H1 (cell line): ENCODE data around the gene RAB40C. TPM values are rescaled to one million over a fixed set of nuclear protein-coding genes. Genes with fewer than 3 reads are reported as not detected.

ENCODE experiments used
- CTCF ChIA-PET: fragments of 300-600 bp; sonication (Branson Sonifier 250); formaldehyde crosslinking; loops from one replicate; lab custom pipeline; 2021; ENCODE audit not compliant: partially characterized antibody; lab: Charles Lee
- POLR2A ChIA-PET: fragments of 300-600 bp; sonication (Branson Sonifier 250); formaldehyde crosslinking; loops from one replicate; lab custom pipeline; 2021; ENCODE audit warnings: inconsistent platforms; ENCODE audit not compliant: partially characterized antibody; lab: Charles Lee
- DNase-seq, 2 experiments: peaks; one replicate each; pipeline versions ENCODE4 v3.0.0 to v3.0.0-alpha.2; 2010 to 2022; ENCODE audit warnings: low spot score in 2 of 2, low read depth in 1 of 2, mixed read lengths in 1 of 2
- FAIRE-seq: peaks from 2 replicates; lab custom pipeline; 2011; peaks lifted over from hg19 to GRCh38; lab: Jason Lieb, UNC
- H2AFZ ChIP-seq: 2 replicates; pipeline ENCODE4 v1.8.1; 2012; ENCODE audit warnings: low read length, inconsistent platforms
- H2AK5ac ChIP-seq: 2 replicates; pipeline ENCODE4 v1.6.1; 2013; ENCODE audit warnings: low read depth, low read length
- H2BK120ac ChIP-seq: replicated peaks from 2 replicates; pipeline ENCODE3; 2013; ENCODE audit warnings: low read depth, low read length, inconsistent platforms
- H2BK12ac ChIP-seq: 2 replicates; pipeline ENCODE4 v1.6.1; 2013; ENCODE audit warnings: low read depth, low read length
- H2BK15ac ChIP-seq: 2 replicates; pipeline ENCODE4 v1.6.1; 2013; ENCODE audit warnings: low read length
- H2BK20ac ChIP-seq: 2 replicates; pipeline ENCODE4 v1.6.1; 2013; ENCODE audit warnings: low read length
- H2BK5ac ChIP-seq: 2 replicates; pipeline ENCODE4 v1.6.1; 2013; ENCODE audit warnings: low read depth, low read length
- H3K14ac ChIP-seq: 2 replicates; pipeline ENCODE4 v1.6.1; 2013; ENCODE audit warnings: inconsistent platforms; ENCODE audit not compliant: insufficient read length
- H3K18ac ChIP-seq: 2 replicates; pipeline ENCODE4 v1.6.1; 2013; ENCODE audit warnings: low read length; ENCODE audit errors: extremely low read depth
- H3K23ac ChIP-seq: 2 replicates; pipeline ENCODE4 v1.6.1; 2013; ENCODE audit warnings: inconsistent platforms; ENCODE audit not compliant: insufficient read length
- H3K23me2 ChIP-seq: 2 replicates; pipeline ENCODE4 v1.6.1; 2013; ENCODE audit warnings: low read depth, low read length
- H3K27ac ChIP-seq: 2 replicates; pipeline ENCODE4 v1.6.1; 2011; ENCODE audit warnings: low read depth, low read length, inconsistent platforms
- H3K27me3 ChIP-seq, 4 experiments: replicated peaks in 1 of 4; 1 replicate in 1 of 4; 2 replicates in 3 of 4; pipeline versions ENCODE4 v1.6.1 to v1.8.1; 2011 to 2013; ENCODE audit warnings: low read length in 3 of 4, mild to moderate bottlenecking in 3 of 4, inconsistent platforms in 2 of 4, mixed read lengths in 2 of 4, moderate library complexity in 1 of 4; ENCODE audit not compliant: control insufficient read depth in 3 of 4, insufficient read depth in 3 of 4; ENCODE audit errors: extremely low read depth in 1 of 4
- H3K36me3 ChIP-seq, 4 experiments: 2 replicates each; pipeline versions ENCODE4 v1.6.1 to v1.8.1; 2011 to 2013; ENCODE audit warnings: mild to moderate bottlenecking in 4 of 4, low read length in 3 of 4, moderate library complexity in 2 of 4, control low read depth in 1 of 4, inconsistent platforms in 1 of 4; ENCODE audit not compliant: insufficient read depth in 4 of 4, control insufficient read depth in 2 of 4
- H3K4ac ChIP-seq: replicated peaks from 2 replicates; pipeline ENCODE3; 2013; ENCODE audit warnings: low read length, low read depth, mixed read lengths, inconsistent platforms; ENCODE audit not compliant: insufficient read length
- H3K4me1 ChIP-seq, 4 experiments: replicated peaks in 1 of 4; 1 replicate in 1 of 4; 2 replicates in 3 of 4; pipeline versions ENCODE4 v1.6.1 to v1.8.1; 2011 to 2013; ENCODE audit warnings: low read length in 3 of 4, inconsistent platforms in 2 of 4, mixed read lengths in 1 of 4; ENCODE audit not compliant: insufficient read depth in 4 of 4, control insufficient read depth in 3 of 4
- H3K4me2 ChIP-seq, 2 experiments: 2 replicates each; pipeline versions ENCODE4 v1.6.1 to v1.8.1; 2011 to 2013; ENCODE audit warnings: low read depth in 2 of 2, low read length in 2 of 2, control low read depth in 1 of 2, inconsistent platforms in 1 of 2, mild to moderate bottlenecking in 1 of 2; ENCODE audit not compliant: insufficient read depth in 1 of 2
- H3K4me3 ChIP-seq, 4 experiments: fragments of 200-600, 300-600 bp in 1 of 4; sonication (generic), shearing (Covaris generic), sonication (Bioruptor Twin) in 1 of 4; 2 replicates each; pipeline versions ENCODE4 v1.5.1 to v1.8.1; 2011 to 2016; ENCODE audit warnings: low read length in 4 of 4, low read depth in 3 of 4, control low read depth in 2 of 4, inconsistent platforms in 2 of 4, mild to moderate bottlenecking in 2 of 4, mixed read lengths in 1 of 4, moderate library complexity in 1 of 4; ENCODE audit not compliant: insufficient read depth in 2 of 4; ENCODE audit errors: extremely low read depth in 1 of 4
- H3K56ac ChIP-seq: replicated peaks from 2 replicates; pipeline ENCODE3; 2013; ENCODE audit warnings: low read depth, mild to moderate bottlenecking, mixed read lengths, low read length, inconsistent platforms; ENCODE audit not compliant: insufficient read length
- H3K79me1 ChIP-seq: 2 replicates; pipeline ENCODE4 v1.6.1; 2013; ENCODE audit warnings: low read depth, low read length, control low read depth
- H3K79me2 ChIP-seq, 2 experiments: 2 replicates each; pipeline versions ENCODE4 v1.6.1 to v1.8.1; 2012 to 2013; ENCODE audit warnings: low read length in 2 of 2, mild to moderate bottlenecking in 2 of 2, inconsistent platforms in 1 of 2; ENCODE audit not compliant: insufficient read depth in 2 of 2, control insufficient read depth in 1 of 2
- H3K9ac ChIP-seq, 4 experiments: replicated peaks in 1 of 4; 1 replicate in 1 of 4; 2 replicates in 3 of 4; pipeline versions ENCODE4 v1.6.1 to v1.8.1; 2011 to 2013; ENCODE audit warnings: low read depth in 3 of 4, low read length in 3 of 4, control low read depth in 2 of 4, mild to moderate bottlenecking in 2 of 4, moderate library complexity in 2 of 4, inconsistent platforms in 1 of 4; ENCODE audit errors: extremely low read depth in 1 of 4
- H3K9me3 ChIP-seq, 2 experiments: 2 replicates each; pipeline versions ENCODE4 v1.6.1 to v1.8.1; 2012 to 2013; ENCODE audit warnings: mild to moderate bottlenecking in 2 of 2, moderate library complexity in 2 of 2, control low read depth in 1 of 2, inconsistent platforms in 1 of 2, low read depth in 1 of 2, low read length in 1 of 2, mixed read lengths in 1 of 2; ENCODE audit not compliant: insufficient read depth in 2 of 2
- H4K20me1 ChIP-seq, 2 experiments: replicated peaks in 1 of 2; 2 replicates each; pipeline versions ENCODE3 to v1.8.1; 2011 to 2013; ENCODE audit warnings: inconsistent platforms in 2 of 2, low read length in 2 of 2, mild to moderate bottlenecking in 1 of 2; ENCODE audit not compliant: insufficient read depth in 2 of 2, control insufficient read depth in 1 of 2
- H4K5ac ChIP-seq: 2 replicates; pipeline ENCODE4 v1.6.1; 2013; ENCODE audit warnings: low read length, low read depth, mixed read lengths, inconsistent platforms; ENCODE audit not compliant: insufficient read length
- H4K8ac ChIP-seq: 2 replicates; pipeline ENCODE4 v1.8.0; 2013; ENCODE audit warnings: mild to moderate bottlenecking, moderate library complexity, low read length, inconsistent platforms; ENCODE audit not compliant: insufficient read depth; ENCODE audit errors: extremely low read depth
- H4K91ac ChIP-seq: replicated peaks from 2 replicates; pipeline ENCODE3; 2013; ENCODE audit warnings: low read length, mixed read lengths, inconsistent platforms; ENCODE audit not compliant: insufficient read length
- ATF3 ChIP-seq: IDR thresholded peaks from 2 replicates; pipeline ENCODE4 v1.6.1; 2011; ENCODE audit warnings: low read depth, mild to moderate bottlenecking, low read length; ENCODE audit not compliant: insufficient read depth
- BACH1 ChIP-seq: IDR thresholded peaks from 2 replicates; pipeline ENCODE4 v1.6.1; 2012; ENCODE audit warnings: low read length, improper control_type of control experiment
- BRCA1 ChIP-seq: IDR thresholded peaks from 2 replicates; pipeline ENCODE4 v1.6.1; 2012; ENCODE audit warnings: low read depth, low read length, improper control_type of control experiment
- CBX8 ChIP-seq: fragments of 300-800, 300-1000 bp; sonication (generic); IDR thresholded peaks from 2 replicates; pipeline ENCODE4 v1.7.1; 2016; ENCODE audit warnings: low read depth, low read length, borderline replicate concordance
- CHD2 ChIP-seq: IDR thresholded peaks from 2 replicates; pipeline ENCODE4 v1.6.1; 2012; ENCODE audit warnings: low read length, improper control_type of control experiment
- E2F6 ChIP-seq: IDR thresholded peaks from 2 replicates; pipeline ENCODE4 v1.6.1; 2012; ENCODE audit warnings: inconsistent platforms
- KDM1A ChIP-seq: fragments of 200-600, 300-600 bp; sonication (generic); IDR thresholded peaks from 2 replicates; pipeline ENCODE4 v1.7.1; 2016; ENCODE audit warnings: mild to moderate bottlenecking, low read length, borderline replicate concordance
- SP1 ChIP-seq: IDR thresholded peaks from 2 replicates; pipeline ENCODE4 v1.6.1; 2011; ENCODE audit warnings: low read depth, low read length
- SP4 ChIP-seq: IDR thresholded peaks from 2 replicates; pipeline ENCODE4 v1.6.1; 2012; ENCODE audit warnings: low read length, inconsistent platforms
- TAF7 ChIP-seq: optimal IDR thresholded peaks from 2 replicates; pipeline ENCODE3; 2011; ENCODE audit warnings: low read depth, mild to moderate bottlenecking, inconsistent platforms, low read length, moderate library complexity, borderline replicate concordance
- TEAD4 ChIP-seq: IDR thresholded peaks from 2 replicates; pipeline ENCODE4 v1.6.1; 2012; ENCODE audit warnings: low read depth, low read length, inconsistent platforms, mixed read lengths
- ZNF274 ChIP-seq: IDR thresholded peaks from 2 replicates; pipeline ENCODE4 v1.7.0; 2012; ENCODE audit warnings: low read length, borderline replicate concordance; ENCODE audit errors: extremely low read depth
- WGBS, 2 experiments: shearing (Covaris generic) in 1 of 2; methylation state at CpG; one replicate each; pipeline versions ENCODE4 v1.1.6 to v1.1.7; 2013 to 2015; ENCODE audit warnings: low lambda C conversion rate in 2 of 2, mixed read lengths in 2 of 2, inconsistent platforms in 1 of 2, low coverage in 1 of 2, missing lambda C conversion rate in 1 of 2; ENCODE audit not compliant: insufficient replicate concordance in 2 of 2, insufficient coverage in 1 of 2, insufficient read length in 1 of 2; ENCODE audit errors: extremely low coverage in 1 of 2, missing lambda C conversion rate in 1 of 2; 5-methylcytosine and 5-hydroxymethylcytosine counted together
- polyA plus RNA-seq, 7 experiments: library from polyadenylated mRNA; depleted of rRNA in 3 of 7; stranded (reverse) in 5 of 7; unstranded in 2 of 7; fragments of >200 nt in 5 of 7; fragments of 200-250 nt in 2 of 7; gene quantifications; 1 replicate in 5 of 7; 2 replicates in 1 of 7; 4 replicates in 1 of 7; pipeline versions ENCODE4 v1.2.1 to v1.2.3, GENCODE V29; 2011 to 2013; ENCODE audit warnings: missing spikeins in 2 of 7, mixed read lengths in 2 of 7
- total RNA-seq: library from RNA; stranded (reverse); fragmentation: NEBNext Ultra II Directional; extraction: Animal tissue kit (Norgen Biotek cat#: 25700); gene quantifications from 2 replicates; pipeline ENCODE4 v1.2.1, GENCODE V29; 2021

The RAB40C gene
- total and polyA plus RNA-seq, 2 of the 8 experiments (the other 6 are each of a cell fraction or from before 2014, with no cell fraction given), result 13.9 to 15.6 TPM

- H3K4ac ChIP-seq, result no peak overlapping the region
- peaks cover 10% of the 10 kb centered on the region for H3K79me1 ChIP-seq
- no peak overlapping the region for H2BK5ac ChIP-seq
- H2BK20ac ChIP-seq, result no peak overlapping the region
- H3K9me3 ChIP-seq, result no peaks in the 10 kb centered on the region
- no peak overlapping the region for H2BK120ac ChIP-seq
- POLR2A ChIA-PET, result interaction anchor here (0.6 to 1.8 kb wide), 8 partner anchors 9 to 54 kb away, joined by 3 to 11 read pairs (median 4); partner anchors contain the start of genes METTL26, RHBDL1 and WFIKKN1
- no peak overlapping the region for H4K91ac ChIP-seq
- no peak overlapping the region for H3K4me3 ChIP-seq
- H3K23ac ChIP-seq, result no peak overlapping the region
- no peak for DNase-seq
- peak overlapping the region; percentile 28; the same call in 1 of the 2 replicates for H2AK5ac ChIP-seq
- H3K14ac ChIP-seq, result no peak overlapping the region
- no peak overlapping the region for H2AFZ ChIP-seq
- peaks cover 0 to 4% (median 0%) of the 10 kb centered on the region in 4 experiments; a peak in 1 of 8 replicates for H3K36me3 ChIP-seq
- no peak overlapping the region for H4K8ac ChIP-seq
- no peaks in the 10 kb centered on the region for H3K27me3 ChIP-seq
- H4K5ac ChIP-seq, result no peak overlapping the region
- FAIRE-seq, result no peak
- 94% methylated on average over 21 of the region's 21 CpGs; no CpG with 5 or more reads in 1 of the 2 experiments for WGBS, 2 experiments
- peaks cover 4 to 5% of the 10 kb centered on the region in 2 experiments for H4K20me1 ChIP-seq
- no peak overlapping the region for H3K18ac ChIP-seq
- H3K23me2 ChIP-seq, result no peaks in the 10 kb centered on the region
- H3K4me2 ChIP-seq, result no peak overlapping the region
- no peak overlapping the region for H3K56ac ChIP-seq
- no peak overlapping the region for H3K9ac ChIP-seq
- CTCF ChIA-PET, result interaction anchor here (0.8 to 4.1 kb wide), 21 partner anchors 8 to 272 kb away, joined by 3 to 29 read pairs (median 4); partner anchors contain the start of genes NHLRC4 and RHOT2
- H3K79me2 ChIP-seq, result no peaks in the 10 kb centered on the region
- H3K4me1 ChIP-seq, result peaks cover 0 to 14% (median 5%) of the 10 kb centered on the region in 4 experiments; a peak in 5 of 7 replicates
- peak overlapping the region; percentile 48; the same call in 1 of the 2 replicates for H2BK15ac ChIP-seq
- no peak overlapping the region for H3K27ac ChIP-seq
- H2BK12ac ChIP-seq, result no peak overlapping the region
- TF ChIP-seq SP4, result no peak
- no peak for TF ChIP-seq TEAD4
- no peak for TF ChIP-seq ATF3
- TF ChIP-seq SP1, result no peak
- no peak for TF ChIP-seq TAF7
- no peak for TF ChIP-seq E2F6
- no peak for TF ChIP-seq BRCA1
- no peak for TF ChIP-seq CHD2
- no peak for TF ChIP-seq CBX8
- TF ChIP-seq BACH1, result no peak
- no peak for TF ChIP-seq ZNF274
- TF ChIP-seq KDM1A, result no peak
These were observed 31.8 kb downstream of the RAB40C start for GRCh38 chr16:621526-622105.
